ENCODE data around the gene AP3M1.

AP3M1 gene

DNA sequence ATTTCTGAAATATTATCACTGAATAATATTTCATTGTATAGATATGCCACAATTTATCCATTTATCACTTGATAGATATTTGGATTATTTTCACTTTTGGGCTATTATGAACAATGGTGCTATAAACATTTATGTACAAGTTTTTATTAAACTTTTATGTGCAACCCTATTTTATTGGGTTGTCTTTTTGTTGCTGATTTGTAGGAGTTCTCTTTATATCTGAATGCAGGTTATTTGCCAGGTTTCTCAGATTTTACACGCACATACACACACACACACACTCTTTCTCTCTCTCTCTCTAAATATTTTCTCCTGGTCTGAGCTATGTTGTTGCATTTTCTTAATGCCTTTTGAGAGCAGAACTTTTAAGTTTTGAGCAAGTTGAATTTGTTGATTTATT lies 36.6 kb upstream of the AP3M1 start:
- no peak for TF ChIP-seq CTCF (IDR thresholded peaks at IDR 0.05; ENCODE audit: low read depth, low read length, missing control alignments)
- no peak overlapping the region for H3K4me3 ChIP-seq (ENCODE audit: low read depth, low read length)
- no peak for DNase-seq (ENCODE audit: low read depth)

GRCh38 chr10:74186678-74187077 lies 36.0 kb upstream of the AP3M1 start:
- no peak for DNase-seq (ENCODE audit: low read depth)
- TF ChIP-seq CTCF (IDR thresholded peaks at IDR 0.05; ENCODE audit: low read depth, low read length, missing control alignments): no peak
- H3K4me3 ChIP-seq (ENCODE audit: low read depth, low read length): no peak overlapping the region

GRCh38 chr10:74179111-74179710 lies 28.6 kb upstream of the AP3M1 start:
- no peak for TF ChIP-seq CTCF (IDR thresholded peaks at IDR 0.05; ENCODE audit: low read depth, low read length, missing control alignments)
- no peak for DNase-seq (ENCODE audit: low read depth)

GRCh38 chr10:74178042-74178791 lies 27.6 kb upstream of the AP3M1 start:
- no peak for DNase-seq (ENCODE audit: low read depth)
- TF ChIP-seq CTCF (IDR thresholded peaks at IDR 0.05; ENCODE audit: low read depth, low read length, missing control alignments): no peak
- H3K4me3 ChIP-seq (ENCODE audit: low read depth, low read length): no peak overlapping the region; the same call in none of the 2 replicates

More at GRCh38 chr10:74179111-74179710, 28.6 kb upstream of the AP3M1 start:
- no peak overlapping the region for H3K4me3 ChIP-seq (ENCODE audit: low read depth, low read length)

- H3K4me3 ChIP-seq (ENCODE audit: low read depth, low read length): peak overlapping the region; percentile 95
- TF ChIP-seq CTCF (IDR thresholded peaks at IDR 0.05; ENCODE audit: low read depth, low read length, missing control alignments): no peak
- DNase-seq (ENCODE audit: low read depth): no peak
These were observed 26.6 kb upstream of the AP3M1 start for GRCh38 chr10:74177140-74177677.

- no peak for TF ChIP-seq CTCF (IDR thresholded peaks at IDR 0.05; ENCODE audit: low read depth, low read length, missing control alignments)
- peak; percentile 83 for DNase-seq (ENCODE audit: low read depth)
- H3K4me3 ChIP-seq (ENCODE audit: low read depth, low read length): peak overlapping the region; percentile 95
These were observed 25.9 kb upstream of the AP3M1 start for GRCh38 chr10:74176380-74177139.

Data from GM12864 (cell line).